ENCODE measurements around the gene APOO.
"Not testable (repeated sequence)": the region's sequence is repeated elsewhere in the genome, so short reads cannot be mapped to it uniquely, and the experiment has no call there.

APOO gene

DNA sequence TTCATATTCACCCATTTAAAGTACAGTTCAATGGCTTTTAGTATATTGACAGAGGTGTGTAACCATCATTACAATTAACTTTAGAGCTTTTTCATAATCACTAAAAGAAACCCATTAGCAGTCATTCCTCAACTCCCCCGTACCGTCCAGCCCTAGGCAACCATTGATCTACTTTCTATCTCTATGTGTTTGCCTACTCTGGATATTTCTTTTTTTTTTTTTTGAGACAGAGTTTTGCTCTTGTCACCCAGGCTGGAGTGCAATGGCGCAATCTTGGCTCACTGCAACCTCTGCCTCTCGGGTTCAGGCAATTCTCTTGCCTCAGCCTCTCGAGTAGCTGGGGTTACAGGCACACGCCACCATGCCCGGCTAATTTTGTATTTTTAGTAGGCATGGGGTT, 48.5 kb downstream of the APOO start:
- not testable (repeated sequence) for DNase-seq (ENCODE audit: low read depth in 2 of 2)

DNA sequence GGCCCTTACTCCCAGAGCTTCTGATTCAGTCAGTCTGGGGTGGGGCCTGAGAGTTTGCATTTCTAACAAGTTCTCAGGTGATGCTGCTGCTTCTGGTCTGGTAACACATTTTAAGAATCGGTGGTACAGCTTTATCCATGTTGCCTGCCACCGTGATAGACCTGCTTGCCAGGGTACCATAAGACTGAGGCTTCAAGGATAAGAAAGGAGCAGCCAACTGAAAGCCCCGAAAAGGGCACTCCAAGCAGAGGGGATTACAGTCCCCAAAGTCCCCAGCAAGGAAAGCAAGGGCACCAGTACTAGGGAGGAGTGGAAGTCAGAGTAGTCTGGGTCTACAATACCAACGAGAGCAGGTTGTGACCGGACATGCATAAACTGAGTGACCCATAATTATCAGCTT, 49.8 kb downstream of the APOO start:
- DNase-seq (ENCODE audit: low read depth in 2 of 2) = no peak

DNA sequence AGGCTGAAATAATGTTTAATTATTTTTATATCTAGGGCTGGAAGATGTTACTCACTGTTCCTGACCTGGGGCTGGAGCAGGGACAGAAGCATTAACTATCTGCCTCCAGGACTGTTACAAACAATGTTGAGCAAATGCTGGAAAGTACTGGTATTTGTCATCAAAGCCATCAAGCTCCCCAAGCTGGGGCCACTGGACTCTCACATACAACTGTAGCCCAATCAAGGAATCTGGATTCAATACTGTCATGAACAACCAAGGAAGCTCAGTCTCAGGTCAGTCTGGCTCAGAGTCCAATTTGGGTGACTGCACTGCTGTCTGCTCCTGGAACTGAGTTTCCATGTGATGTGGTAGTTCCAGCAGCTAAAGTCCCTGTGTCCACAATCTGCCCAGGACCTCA, 50.4 kb downstream of the APOO start:
- DNase-seq (ENCODE audit: low read depth in 2 of 2) = no peak

DNA sequence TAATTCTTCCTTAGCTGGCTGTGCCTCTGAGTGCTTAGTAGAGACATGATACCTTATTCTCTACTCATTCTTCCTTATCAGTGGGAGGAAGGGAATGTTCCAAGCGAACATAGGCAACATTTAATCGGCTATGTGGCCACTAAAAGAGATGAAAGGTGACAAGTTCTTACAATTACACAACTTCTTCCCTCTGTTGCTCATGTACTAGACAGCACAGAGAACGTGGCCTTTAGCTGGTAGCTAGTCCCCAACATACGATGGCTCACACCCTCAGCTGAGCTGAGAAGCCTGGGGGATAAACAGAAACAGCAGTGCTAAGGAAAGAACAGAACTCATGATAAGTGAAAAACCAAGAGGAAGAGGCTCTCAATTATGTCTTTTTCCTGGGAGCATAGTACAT, 52.2 kb downstream of the APOO start:
- DNase-seq (ENCODE audit: low read depth in 2 of 2) = no peak

DNA sequence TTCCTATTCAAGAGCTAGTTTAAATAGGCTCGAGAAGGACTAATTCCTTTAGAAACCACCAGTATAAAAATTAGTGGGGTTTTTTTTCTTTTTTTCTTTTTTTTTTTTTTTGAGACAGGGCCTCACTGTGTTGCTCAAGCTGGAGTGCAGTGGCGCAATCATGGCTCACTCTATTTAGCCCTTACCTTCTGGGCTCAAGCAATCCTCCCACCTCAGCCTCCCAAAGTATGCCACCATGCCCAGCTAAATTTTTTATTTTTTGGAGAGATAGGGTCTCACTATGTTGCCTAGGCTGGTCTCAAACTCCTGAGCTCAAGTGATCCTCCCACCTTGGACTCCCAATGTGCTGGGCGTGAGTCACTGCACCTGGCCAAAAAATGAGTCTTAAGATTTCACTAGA, 52.8 kb downstream of the APOO start:
- no peak for DNase-seq (ENCODE audit: low read depth in 2 of 2)

DNA sequence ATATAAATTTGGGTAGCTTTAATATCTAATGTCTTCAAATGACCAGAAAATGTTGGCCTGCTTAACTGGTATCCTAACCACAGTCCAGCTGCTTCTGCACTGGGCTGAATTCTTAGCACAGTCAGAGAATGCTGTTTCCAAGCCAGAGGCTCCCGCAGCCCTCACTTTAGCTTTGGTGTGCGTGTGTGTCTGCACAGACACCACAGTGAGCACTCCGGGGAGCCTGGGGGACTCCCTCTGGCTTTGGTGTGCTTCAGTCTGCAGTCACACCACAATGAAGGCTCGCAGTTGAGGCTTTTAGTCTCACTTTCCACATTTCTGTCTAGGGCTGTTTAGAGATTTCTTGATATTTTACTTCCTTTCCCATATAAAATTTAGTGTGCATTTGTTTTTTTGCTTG, 53.6 kb downstream of the APOO start:
- DNase-seq (ENCODE audit: low read depth in 2 of 2) = no peak

DNA sequence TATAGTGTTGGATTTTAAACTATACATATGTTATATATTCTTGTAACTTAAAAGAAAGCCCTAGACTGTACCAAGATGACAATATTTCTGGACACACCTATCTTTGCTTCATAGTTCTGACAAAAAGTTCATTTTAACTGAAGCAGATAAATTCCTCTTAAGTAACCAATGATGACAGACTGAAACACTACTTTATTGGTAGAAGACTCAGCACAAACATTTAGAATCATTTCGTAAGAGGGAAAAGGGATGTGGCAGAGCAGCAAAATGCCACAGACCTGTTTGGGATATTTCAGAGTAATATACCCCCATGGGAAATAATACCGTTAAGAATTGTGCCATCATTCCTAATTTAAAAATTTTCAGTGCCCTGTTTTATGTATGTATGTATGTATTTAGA, 56.2 kb downstream of the APOO start:
- no peak for DNase-seq (ENCODE audit: low read depth in 2 of 2)

DNA sequence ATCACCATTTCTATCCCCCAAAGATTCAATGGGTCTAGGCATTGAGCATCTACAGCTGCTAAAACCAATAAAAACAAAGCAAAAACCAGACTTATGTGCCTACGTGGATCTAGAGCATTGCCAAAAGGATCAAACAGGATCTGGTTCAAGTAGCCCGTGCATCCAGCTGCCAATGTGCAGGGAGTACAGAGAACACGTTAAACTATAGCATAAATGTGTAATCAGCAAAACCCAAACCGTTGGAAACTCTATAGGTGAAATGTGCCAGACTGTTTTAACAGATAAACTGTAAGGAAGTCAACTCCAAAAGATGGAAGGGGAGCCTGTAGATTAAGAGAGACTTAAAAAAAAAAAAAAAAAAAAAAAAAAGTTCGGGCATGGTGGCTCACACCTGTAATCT, 58.5 kb downstream of the APOO start:
- DNase-seq (ENCODE audit: low read depth in 2 of 2) = no peak

DNA sequence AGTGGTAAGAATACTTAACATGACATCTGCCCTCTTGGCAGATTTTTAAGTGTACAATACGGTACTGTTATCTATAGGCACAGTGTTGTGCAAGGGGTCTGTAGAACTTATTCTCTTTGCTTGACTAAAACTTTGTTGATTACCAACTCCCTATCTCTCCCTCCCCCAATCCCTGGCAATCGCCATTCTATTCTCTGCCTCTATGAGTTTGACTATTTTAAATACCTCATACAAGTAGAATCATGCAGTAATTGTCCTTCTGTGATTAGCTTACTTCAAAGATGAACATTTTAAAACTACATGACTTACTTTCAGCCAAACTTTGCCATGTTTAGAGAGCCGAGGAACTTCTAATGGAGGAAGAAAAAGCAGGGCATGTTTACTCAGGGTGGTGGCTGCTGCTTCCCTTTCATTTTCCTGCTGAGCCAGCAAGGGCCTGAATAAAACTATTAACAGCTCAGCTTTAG, 62.4 kb downstream of the APOO start:
- no peak for DNase-seq (ENCODE audit: low read depth in 2 of 2)

DNA sequence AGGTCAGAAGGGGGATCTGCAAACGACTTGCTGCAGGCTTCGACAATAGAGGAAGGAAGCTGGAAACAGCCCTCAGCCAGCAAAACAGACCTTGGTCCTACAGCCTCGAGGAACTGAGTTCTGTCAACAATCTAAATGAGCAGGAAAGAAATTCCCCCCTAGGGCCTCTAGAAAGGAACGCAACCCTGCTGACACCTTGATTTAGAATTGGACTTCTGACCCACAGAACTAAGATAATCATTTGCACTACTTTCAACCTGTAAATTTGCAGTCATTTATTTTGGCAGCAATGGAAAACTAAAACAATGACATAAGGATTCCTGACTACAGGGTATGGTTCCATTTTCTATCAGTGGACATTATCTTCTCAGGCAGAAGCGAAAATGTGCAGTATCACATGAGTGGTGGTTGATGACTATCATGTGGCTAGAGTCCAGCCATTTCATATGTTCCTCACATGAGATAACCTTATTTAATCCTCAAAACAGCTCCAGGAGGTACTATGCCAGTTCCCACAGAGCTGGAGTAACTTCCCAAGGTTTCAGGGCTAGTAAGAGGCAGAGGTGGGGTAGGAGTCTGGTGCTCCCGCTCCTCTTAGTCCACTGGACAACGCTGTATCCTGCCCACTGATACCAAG, 63.1 kb downstream of the APOO start:
- no peak for DNase-seq (ENCODE audit: low read depth in 2 of 2)

DNA sequence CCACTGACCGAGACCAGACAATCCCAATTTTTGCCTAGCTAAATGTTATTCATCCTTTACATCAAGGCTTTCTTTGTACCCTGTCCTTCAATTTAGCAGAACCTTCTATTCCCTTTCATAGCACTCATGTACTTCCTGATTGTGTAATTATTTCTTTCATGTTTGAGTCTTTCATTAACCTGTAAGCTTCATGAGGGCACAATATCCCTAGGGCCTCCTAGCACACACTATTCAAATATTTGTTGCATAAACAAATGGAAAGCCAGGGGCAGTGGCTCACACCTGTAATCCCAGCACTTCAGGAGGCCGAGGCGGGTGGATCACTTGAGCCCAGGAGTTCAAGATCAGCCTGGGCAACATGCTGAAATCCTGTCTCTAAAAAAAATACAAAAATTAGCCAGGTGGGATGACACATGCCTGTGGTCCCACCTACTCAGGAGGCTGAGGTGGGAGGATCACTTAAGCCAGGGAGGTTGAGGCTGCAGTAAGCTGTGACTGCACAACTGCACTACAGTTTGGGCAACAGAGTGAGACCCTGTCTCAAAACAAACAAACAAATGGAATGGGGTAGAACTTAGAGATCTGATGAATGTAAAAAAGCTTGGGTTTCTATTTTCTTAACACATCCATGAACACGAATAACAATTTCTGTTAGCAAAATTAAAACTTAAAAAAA, 65.8 kb downstream of the APOO start:
- DNase-seq (ENCODE audit: low read depth in 2 of 2) = no peak

DNA sequence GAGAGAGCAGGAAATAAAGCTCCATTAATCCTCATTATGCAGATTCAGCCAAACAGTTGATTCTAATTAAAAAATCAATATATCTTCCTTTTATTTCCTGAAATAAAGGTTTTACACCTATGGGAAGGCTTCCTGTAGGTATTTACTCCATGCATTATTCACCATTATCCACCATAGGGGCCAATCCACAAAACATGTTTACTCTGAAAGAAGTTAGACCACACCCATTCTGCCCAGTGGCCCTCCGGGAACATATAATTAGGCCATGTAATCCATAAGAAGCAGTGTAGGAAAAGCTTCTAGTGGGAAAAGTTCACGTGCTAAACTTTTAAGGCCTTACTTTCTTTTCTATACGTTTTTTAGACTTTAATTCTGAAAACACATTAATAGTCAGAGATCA, 67.1 kb downstream of the APOO start:
- DNase-seq (ENCODE audit: low read depth in 2 of 2) = no peak

DNA sequence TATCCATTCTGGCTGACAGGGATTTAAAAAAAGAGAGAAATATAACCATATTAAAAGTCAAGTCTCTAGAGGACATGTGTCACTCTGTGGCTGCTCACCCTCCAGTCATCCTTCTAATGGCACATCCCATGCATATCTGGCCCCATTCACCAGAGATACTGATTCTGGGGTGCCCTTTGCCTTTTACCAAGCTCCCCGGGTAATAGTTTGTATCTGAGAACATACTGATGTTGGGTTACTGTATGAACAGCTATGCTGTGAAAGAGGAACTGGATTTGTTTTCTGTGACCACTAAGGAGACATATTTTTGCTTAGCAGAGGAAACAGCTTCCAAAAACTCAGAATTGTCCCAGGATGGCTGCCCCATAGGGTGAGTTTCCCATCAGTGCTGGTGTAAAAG, 68.8 kb downstream of the APOO start:
- DNase-seq (ENCODE audit: low read depth in 2 of 2) = no peak

DNA sequence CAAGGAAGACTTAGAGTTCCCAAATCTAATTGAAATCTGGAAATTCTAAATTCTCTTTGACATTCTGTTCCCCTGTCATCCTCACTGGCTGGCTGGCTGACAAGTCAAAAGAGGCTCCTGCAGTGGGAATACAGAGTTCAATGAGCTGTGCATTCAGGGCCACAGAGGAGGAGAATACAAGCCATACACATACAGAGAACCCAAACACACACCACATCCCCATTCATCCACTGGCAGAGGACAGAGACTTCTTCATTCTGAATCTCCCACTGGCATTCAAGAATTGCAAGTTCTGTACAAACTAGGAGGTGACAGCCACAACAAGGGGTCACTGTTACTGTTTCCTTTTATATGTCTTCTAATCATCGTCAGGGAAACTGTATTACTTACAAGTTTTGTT, 75.0 kb downstream of the APOO start:
- DNase-seq (ENCODE audit: low read depth in 2 of 2) = no peak

DNA sequence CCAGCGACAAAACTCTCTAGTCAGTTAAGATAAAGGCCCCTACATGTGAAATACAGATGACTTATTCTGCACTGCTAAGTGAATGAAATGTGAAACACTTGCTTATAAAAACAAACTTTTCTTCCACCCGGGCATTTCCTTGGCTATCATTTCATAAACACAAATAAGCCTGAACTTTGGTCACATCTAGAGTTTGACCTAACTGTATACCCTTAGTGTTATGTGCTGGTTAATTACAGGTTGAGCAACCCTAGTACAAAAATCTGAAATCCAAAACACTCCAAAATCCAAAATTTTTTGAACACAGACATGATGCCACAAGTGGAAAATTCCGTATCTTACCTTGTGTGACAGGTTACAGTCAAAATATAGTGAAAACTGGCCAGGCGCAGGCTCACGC, 78.9 kb downstream of the APOO start:
- no peak for DNase-seq (ENCODE audit: low read depth in 2 of 2)

DNA sequence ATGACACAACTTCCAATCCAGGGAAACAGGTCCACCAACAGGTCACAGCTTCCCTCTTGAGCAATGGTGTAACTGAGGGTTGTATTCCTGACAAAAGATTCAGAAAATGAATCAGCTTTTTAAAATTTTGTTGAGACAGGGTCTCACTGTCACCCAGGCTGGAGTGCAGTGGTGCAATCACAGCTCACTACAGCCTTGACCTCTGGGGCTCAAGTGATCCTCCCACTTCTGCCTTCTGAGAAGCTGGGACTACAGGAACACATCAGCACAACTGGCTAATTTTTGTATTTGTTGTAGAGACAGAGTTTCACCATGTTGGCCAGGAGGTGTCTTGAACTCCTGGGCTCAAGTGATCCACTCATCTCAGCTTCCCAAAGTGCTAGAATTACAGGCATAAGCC, 81.1 kb downstream of the APOO start:
- no peak for DNase-seq (ENCODE audit: low read depth in 2 of 2)

DNA sequence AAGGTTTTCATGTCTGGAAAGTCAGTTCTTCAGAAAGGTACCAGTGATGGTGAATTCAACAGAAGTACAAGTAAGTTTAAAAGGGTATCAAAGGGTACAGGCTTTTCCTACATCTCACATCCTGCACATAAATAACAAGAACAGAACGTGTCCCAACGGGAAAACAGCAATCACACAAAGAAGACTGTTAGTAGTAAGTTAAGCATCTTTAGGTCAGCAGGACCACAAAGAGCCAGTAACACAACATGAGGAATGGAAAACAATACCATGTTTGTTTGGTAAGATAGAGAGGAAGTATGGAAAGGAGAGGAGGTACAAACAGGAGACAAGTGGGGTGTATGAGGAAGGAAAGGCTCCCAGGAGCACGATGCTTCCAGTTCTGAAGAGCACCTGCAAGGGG, 81.5 kb downstream of the APOO start:
- no peak for DNase-seq (ENCODE audit: low read depth in 2 of 2)

DNA sequence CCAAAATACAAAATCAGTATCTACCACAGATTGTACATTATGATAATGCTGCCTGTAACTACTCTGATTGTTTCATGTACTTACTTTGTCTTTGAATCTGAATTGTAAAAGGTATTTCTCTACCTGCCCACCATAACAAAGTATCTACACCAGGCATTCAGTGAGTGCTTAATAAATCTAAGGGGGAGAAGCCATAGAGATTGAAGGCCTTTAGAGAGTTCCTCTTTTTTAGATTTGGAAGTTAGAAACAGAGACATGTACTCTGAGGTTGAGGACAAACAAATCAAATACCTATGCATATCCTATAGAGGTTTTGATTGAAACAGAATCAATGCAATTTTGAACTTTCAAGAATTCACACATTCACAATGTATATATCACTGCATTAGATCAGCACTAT, 82.1 kb downstream of the APOO start:
- DNase-seq (ENCODE audit: low read depth in 2 of 2) = no peak

DNA sequence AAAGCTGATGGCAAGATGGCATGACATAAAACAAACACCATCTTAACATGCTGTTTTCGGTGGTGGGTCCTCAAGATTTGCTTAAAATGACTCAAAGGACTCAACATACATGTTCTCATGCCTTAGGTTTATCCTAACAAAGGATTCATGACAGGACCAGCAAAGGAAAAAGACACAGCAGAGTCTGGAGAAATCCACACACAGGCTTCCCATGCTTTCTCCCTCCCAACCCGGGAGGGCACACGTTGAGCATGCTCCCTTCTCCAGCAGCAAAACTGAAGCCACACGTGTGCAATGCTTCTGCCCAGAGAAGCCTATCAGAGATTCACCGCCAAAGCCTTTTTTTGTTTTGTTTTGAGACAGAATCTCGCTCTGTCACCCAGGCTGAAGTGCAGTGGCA, 84.9 kb downstream of the APOO start:
- no peak for DNase-seq (ENCODE audit: low read depth in 2 of 2)

DNA sequence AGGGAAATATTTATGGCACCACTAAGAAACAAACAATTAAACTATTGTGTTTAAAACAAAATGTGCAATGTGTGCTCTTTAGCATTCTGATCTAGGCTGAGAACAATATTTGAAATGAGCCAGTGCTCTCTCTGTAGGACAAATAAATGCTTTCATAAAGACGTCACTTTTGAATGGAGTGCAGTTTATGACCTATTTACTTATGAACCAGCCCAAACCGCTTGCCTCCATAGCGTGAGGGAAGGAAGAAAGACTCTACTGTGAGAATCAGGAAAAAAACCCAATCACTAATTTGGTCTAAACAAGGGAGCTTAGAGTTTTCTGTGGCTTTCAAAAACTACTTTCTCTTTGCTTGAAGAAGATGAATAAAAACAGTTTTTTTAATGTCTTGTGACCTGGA, 85.3 kb downstream of the APOO start:
- no peak for DNase-seq (ENCODE audit: low read depth in 2 of 2)

DNA sequence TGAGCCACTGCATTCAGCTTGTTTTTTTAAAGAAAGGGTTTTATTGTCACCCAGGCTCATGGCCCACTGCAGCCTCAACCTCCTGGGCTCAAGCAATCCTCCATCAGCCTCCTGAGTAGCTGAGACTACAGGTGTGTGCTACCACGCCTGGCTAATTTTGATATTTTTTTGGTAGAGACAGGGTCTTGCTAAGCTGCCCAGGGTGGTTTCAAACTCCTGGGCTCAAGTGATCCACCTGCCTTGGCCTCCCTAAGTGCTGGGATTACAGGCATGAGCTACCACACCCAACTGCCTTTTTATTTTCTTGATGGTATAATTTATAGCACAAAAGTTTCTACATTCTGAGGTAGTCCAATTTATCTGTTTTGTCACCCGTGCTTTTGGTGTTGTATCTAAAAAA, 85.9 kb downstream of the APOO start:
- no peak for DNase-seq (ENCODE audit: low read depth in 2 of 2)

DNA sequence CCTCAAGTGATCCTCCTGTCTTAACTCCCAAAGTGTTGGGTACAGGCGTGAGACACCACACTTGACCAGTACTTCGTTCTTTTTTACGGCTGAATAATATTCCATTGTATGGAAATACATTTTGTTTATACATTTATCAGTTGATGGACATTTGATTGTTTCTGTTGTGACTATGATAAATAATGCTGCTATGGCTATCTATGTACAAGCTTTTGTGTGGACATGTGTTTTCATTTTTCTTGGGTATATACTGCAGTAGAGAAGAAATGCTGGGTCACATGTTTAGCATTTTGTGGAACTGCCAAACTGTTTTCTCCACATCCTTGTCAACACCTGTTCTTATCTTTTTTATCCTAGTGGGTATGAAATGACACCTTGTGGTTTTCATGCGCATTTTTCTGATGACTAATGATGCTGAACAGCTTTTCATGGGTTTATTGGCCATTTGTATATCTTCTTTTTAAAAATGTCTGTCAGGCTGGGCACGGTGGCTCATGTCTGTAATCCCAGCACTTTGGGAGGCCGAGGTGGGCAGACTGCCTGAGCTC, 87.4 kb downstream of the APOO start:
- no peak for DNase-seq (ENCODE audit: low read depth in 2 of 2)

DNA sequence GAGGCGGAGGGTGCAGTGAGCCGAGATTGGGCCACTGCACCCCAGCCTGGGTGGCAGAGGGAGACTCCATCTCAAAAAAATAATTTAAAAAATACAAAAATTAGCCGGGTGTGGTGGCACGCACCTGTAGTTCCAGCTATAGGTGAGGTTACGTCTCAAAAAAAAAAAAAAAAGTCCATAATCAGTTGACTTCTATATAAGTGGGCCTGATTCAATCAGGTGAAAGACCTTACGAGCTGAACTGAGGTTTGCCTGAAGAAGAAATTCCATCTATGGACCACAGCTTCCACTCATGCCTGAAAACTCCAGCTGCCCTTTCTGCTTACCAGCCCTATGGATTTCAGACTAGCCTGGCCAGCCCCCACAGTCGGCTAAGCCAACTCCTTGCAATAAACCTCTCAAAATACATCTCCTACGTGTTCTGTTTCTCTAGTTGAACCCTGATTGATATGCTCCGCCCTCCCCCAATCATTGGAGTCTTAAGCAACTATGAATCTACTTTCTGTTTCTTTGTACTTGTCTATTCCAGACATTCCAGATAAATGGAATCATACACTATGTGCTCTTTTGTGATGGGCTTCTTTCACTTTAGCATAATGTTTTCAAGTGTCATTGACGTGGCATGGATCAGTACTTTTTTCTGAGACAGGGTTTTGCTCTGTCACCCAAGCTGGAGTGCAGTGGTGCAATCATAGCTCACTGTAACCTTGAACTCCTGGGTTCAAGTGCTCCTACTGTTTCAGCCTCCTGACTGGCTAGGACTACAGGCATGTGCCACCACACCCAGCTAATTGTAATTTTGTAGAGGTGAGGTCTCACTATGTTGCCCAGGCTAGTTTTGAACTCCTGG, 88.1 kb downstream of the APOO start:
- DNase-seq (ENCODE audit: low read depth in 2 of 2) = no peak
